Fibroblast of lung (primary cell): ENCODE results near the gene FBF1.
"Not testable (repeated sequence)": the region's sequence is repeated elsewhere in the genome, so short reads cannot be mapped to it uniquely, and the experiment has no call there.

Experiments
- CTCF ChIP-seq, 2 donors: IDR thresholded peaks in 1 of 2; conservative IDR thresholded peaks in 1 of 2; 1 replicate in 1 of 2; 2 replicates in 1 of 2; pipeline ENCODE4 v1.5.1; 2011 to 2012; ENCODE audit warnings: low read length in 2 of 2, control low read depth in 1 of 2, inconsistent platforms in 1 of 2, low read depth in 1 of 2, mild to moderate bottlenecking in 1 of 2
- EZH2 ChIP-seq: IDR thresholded peaks from 2 replicates; pipeline ENCODE4 v1.5.1; 2012; ENCODE audit warnings: low read length, control low read depth, mild to moderate bottlenecking; ENCODE audit errors: missing control alignments

- TF ChIP-seq CTCF (conservative IDR thresholded peaks at IDR 0.05 in 1 of 2, IDR thresholded peaks at IDR 0.05 in 1 of 2; ENCODE audit: low read depth in 1 of 2, low read length in 2 of 2); EZH2: not testable (repeated sequence)
Observed at GRCh38 chr17:75864887-75865286, 76.0 kb downstream of the FBF1 start.
